MM.1S (cell line): ENCODE measurements around the gene ITPR3.
A peak's percentile ranks its signal among the peaks of the same experiment; 100 is the strongest.
"Not testable (repeated sequence)": the region's sequence is repeated elsewhere in the genome, so short reads cannot be mapped to it uniquely, and the experiment has no call there.

Source experiments
- DNase-seq: peaks from one replicate; pipeline ENCODE4 v3.0.0-alpha.2; 2015
- H2AFZ ChIP-seq: fragments of 300-600 bp; sonication (generic); 2 replicates; pipeline ENCODE4 v1.6.0; 2016; ENCODE audit warnings: antibody characterized with exemption, low read length
- H3F3A ChIP-seq: fragments of 300-600 bp; sonication (generic); 2 replicates; pipeline ENCODE4 v1.6.1; 2016; ENCODE audit warnings: mild to moderate bottlenecking, antibody characterized with exemption, low read length, moderate library complexity, mixed read lengths; ENCODE audit not compliant: insufficient read depth
- H3K27ac ChIP-seq: fragments of 300-600 bp; sonication (generic); 2 replicates; pipeline ENCODE4 v1.5.1; 2016; ENCODE audit warnings: mild to moderate bottlenecking, low read length
- H3K27me3 ChIP-seq: fragments of 300-600 bp; sonication (generic); replicated peaks from 2 replicates; pipeline ENCODE4 v1.6.0; 2016; ENCODE audit warnings: low read length; ENCODE audit not compliant: insufficient read depth
- H3K36me3 ChIP-seq: fragments of 300-600 bp; sonication (generic); replicated peaks from 2 replicates; pipeline ENCODE4 v1.6.1; 2016; ENCODE audit warnings: mild to moderate bottlenecking, low read length, mixed read lengths; ENCODE audit not compliant: insufficient read depth
- H3K4me1 ChIP-seq: fragments of 300-600 bp; sonication (generic); 2 replicates; pipeline ENCODE4 v1.6.1; 2016; ENCODE audit warnings: low read length, mixed read lengths
- H3K4me2 ChIP-seq: fragments of 300-600 bp; sonication (generic); 2 replicates; pipeline ENCODE4 v1.6.0; 2016; ENCODE audit warnings: low read depth, low read length
- H3K4me3 ChIP-seq: fragments of 300-600 bp; sonication (generic); 2 replicates; pipeline ENCODE4 v1.5.1; 2016; ENCODE audit warnings: low read length, mixed read lengths
- H3K79me2 ChIP-seq: fragments of 300-600 bp; sonication (generic); 2 replicates; pipeline ENCODE4 v1.6.1; 2016; ENCODE audit warnings: mixed run types, low read length, mixed read lengths
- H3K9ac ChIP-seq: fragments of 300-600 bp; sonication (generic); 2 replicates; pipeline ENCODE4 v1.6.1; 2016; ENCODE audit warnings: low read length, mixed read lengths
- H3K9me2 ChIP-seq: fragments of 300-600 bp; sonication (generic); replicated peaks from 2 replicates; pipeline ENCODE4 v1.6.1; 2016; ENCODE audit warnings: mild to moderate bottlenecking, low read length, mixed read lengths; ENCODE audit not compliant: insufficient read depth
- H3K9me3 ChIP-seq: fragments of 300-600 bp; sonication (generic); replicated peaks from 2 replicates; pipeline ENCODE4 v1.6.1; 2016; ENCODE audit warnings: mild to moderate bottlenecking, low read length, mixed read lengths; ENCODE audit not compliant: insufficient read depth
- H4K20me1 ChIP-seq: fragments of 300-600 bp; sonication (generic); 2 replicates; pipeline ENCODE4 v1.6.1; 2016; ENCODE audit warnings: mild to moderate bottlenecking, low read length, moderate library complexity, mixed read lengths; ENCODE audit not compliant: insufficient read depth
- CTCF ChIP-seq: fragments of 300-600 bp; sonication (generic); IDR thresholded peaks from 2 replicates; pipeline ENCODE4 v1.5.1; 2016; ENCODE audit warnings: antibody characterized with exemption, low read length, mixed read lengths
- EZH2 ChIP-seq: fragments of 300-600 bp; sonication (generic); optimal IDR thresholded peaks from 2 replicates; pipeline ENCODE3; 2017; ENCODE audit warnings: low read depth, mild to moderate bottlenecking, antibody characterized with exemption, low read length, mixed read lengths
- EZH2phosphoT487 ChIP-seq: fragments of 300-600 bp; sonication (generic); IDR thresholded peaks from 2 replicates; pipeline ENCODE4 v1.6.1; 2018; ENCODE audit warnings: antibody characterized with exemption, low read length

ITPR3 gene

DNA sequence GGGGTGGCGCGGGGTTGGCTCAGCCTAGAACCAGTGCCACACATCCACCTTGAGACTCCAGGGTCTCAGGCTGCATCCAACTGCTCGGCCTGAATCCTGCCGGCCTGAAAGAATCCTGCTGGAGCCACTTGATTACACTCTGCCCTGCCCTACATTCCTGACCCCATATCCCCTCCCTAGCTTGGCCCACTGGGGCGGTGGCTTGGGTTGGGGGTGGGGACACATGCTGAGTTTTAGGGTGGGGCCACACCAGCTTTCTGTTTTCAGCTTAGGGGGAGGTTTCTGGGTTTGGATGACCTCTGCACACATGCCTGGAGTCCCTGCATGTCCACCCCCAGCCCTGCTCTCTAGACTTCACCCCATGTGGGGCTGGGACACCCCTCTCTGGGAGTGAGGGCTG is 6.8 kb downstream of the ITPR3 start:
- no peak for DNase-seq
- no peaks in the 10 kb centered on the region for H3K27me3 ChIP-seq
- peak overlapping the region; percentile 22 for H3K9ac ChIP-seq
- no peaks in the 10 kb centered on the region for H3K36me3 ChIP-seq
- TF ChIP-seq EZH2 (no peak), CTCF (no peak), EZH2phosphoT487 (no peak)
- H2AFZ ChIP-seq: no peak overlapping the region
- no peaks in the 10 kb centered on the region for H4K20me1 ChIP-seq
- peaks cover 84% of the 10 kb centered on the region for H3K79me2 ChIP-seq
- peaks cover 29% of the 10 kb centered on the region for H3F3A ChIP-seq
- H3K9me2 ChIP-seq: no peaks in the 10 kb centered on the region
- peaks cover 40% of the 10 kb centered on the region for H3K4me1 ChIP-seq
- no peaks in the 10 kb centered on the region for H3K9me3 ChIP-seq
- peak overlapping the region; percentile 85 for H3K27ac ChIP-seq
- peak overlapping the region; percentile 17 for H3K4me3 ChIP-seq
- H3K4me2 ChIP-seq: peak overlapping the region; percentile 44

DNA sequence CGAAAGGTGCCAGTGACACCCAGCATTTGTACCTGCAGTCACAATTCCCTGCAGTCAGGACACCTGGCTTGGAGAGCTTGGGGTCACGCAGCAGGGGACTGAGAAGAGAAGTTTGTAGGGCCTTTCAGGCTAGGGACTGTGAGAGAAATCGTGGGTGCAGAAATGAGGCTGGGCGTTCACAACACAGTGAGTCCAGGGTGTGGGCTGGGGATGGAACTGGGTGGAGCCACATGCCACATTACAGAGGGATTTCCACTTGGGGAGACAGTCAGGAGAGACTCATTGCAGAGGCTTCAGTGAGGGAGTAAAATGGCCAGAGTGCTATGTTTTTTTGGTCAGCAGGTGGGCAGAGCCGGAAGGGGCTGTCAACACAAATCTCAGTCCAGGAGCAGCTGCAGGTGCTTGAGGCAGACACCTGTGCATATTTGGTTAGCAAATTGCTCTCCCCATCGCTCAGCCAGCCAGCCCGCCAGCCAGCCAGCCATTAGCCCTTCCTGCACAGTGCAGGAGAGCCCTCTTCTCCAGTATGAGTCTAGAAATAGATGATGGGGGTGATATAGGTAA is 7.4 kb downstream of the ITPR3 start:
- Histone ChIP-seq H3K4me1 (peaks cover 40% of the 10 kb centered on the region), H3K9me3 (no peaks in the 10 kb centered on the region), H3K4me3 (peak overlapping the region; percentile 17), H3K27ac (peak overlapping the region; percentile 85), H2AFZ (no peak overlapping the region), H3K4me2 (peak overlapping the region; percentile 44; the same call in 1 of the 2 replicates), H3K9me2 (no peaks in the 10 kb centered on the region), H3K36me3 (no peaks in the 10 kb centered on the region), H3K27me3 (no peaks in the 10 kb centered on the region), H4K20me1 (no peaks in the 10 kb centered on the region), H3K79me2 (peaks cover 83% of the 10 kb centered on the region), H3F3A (peaks cover 32% of the 10 kb centered on the region), H3K9ac (peak overlapping the region; percentile 22; the same call in 1 of the 2 replicates)
- peak; percentile 86 for DNase-seq
- no peak for TF ChIP-seq EZH2phosphoT487
- no peak for TF ChIP-seq CTCF
- TF ChIP-seq EZH2: no peak

GRCh38 chr6:33630014-33630413 is 8.9 kb downstream of the ITPR3 start:
- H3K79me2 ChIP-seq: peaks cover 81% of the 10 kb centered on the region
- no peaks in the 10 kb centered on the region for H3K9me2 ChIP-seq
- no peak overlapping the region for H3K27ac ChIP-seq
- no peak overlapping the region for H3K4me3 ChIP-seq
- H3F3A ChIP-seq: peaks cover 32% of the 10 kb centered on the region
- no peak overlapping the region for H3K9ac ChIP-seq
- H3K4me1 ChIP-seq: peaks cover 40% of the 10 kb centered on the region
- H3K36me3 ChIP-seq: no peaks in the 10 kb centered on the region
- no peak overlapping the region for H3K4me2 ChIP-seq
- H2AFZ ChIP-seq: no peak overlapping the region
- H3K27me3 ChIP-seq: no peaks in the 10 kb centered on the region
- DNase-seq: no peak
- no peaks in the 10 kb centered on the region for H3K9me3 ChIP-seq
- peaks cover 12% of the 10 kb centered on the region for H4K20me1 ChIP-seq
- TF ChIP-seq EZH2 (no peak), CTCF (no peak), EZH2phosphoT487 (no peak)

DNA sequence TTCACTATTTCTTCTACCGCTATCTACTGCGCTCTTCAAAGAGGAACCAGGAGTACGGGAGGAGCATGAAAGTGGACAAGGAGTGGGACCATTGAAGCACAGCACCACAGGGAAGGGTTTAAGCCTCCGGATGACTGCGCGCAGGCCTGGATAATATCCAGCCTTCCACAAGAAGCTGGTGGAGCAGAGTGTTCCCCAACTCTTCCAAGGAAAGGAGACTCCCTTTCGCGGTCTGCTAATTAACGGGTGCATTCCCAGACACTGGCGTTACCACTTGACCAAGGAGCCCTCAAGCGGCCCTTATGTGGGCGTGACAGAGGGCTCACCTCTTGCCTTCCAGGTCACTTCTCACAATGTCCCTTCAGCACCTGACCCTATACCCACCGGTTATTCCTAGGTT is 10.4 kb downstream of the ITPR3 start:
- not testable (repeated sequence) for H3K27me3 ChIP-seq, DNase-seq, H3K9ac ChIP-seq, H2AFZ ChIP-seq, H3K27ac ChIP-seq, H3K9me2 ChIP-seq, H3K4me2 ChIP-seq, H3K4me3 ChIP-seq, H3K36me3 ChIP-seq, H3K9me3 ChIP-seq
- peaks cover 29% of the 10 kb centered on the region for H3F3A ChIP-seq
- H4K20me1 ChIP-seq: peaks cover 17% of the 10 kb centered on the region
- H3K79me2 ChIP-seq: peaks cover 80% of the 10 kb centered on the region
- peaks cover 32% of the 10 kb centered on the region for H3K4me1 ChIP-seq
